ENCODE measurements around the gene BET1. TPM values are rescaled to one million over a fixed set of nuclear protein-coding genes. Genes with fewer than 3 reads are reported as not detected.

BET1 gene
- total and polyA plus RNA-seq, 12 donors = 18.6 to 91.3 (median 37.9) TPM

DNA sequence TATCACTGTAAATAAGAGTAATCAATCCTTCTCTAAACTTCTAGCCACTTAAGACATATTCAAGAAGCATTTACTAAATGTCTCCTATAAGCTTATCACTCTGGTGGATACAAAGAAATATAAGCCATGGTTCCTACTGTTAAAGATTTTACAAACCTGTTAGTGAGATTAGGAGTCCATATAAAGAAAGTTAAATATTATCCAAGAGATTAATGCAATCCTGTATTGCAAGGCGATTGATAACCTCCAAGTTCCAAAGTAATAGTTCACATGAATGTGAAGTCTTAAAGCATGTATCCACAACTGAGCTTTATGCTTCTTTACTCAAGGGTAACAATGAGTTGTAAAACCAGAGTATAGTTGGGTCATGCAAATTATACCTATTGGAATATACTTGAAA is 12.6 kb upstream of the BET1 start:
- no peaks in the 10 kb centered on the region for H3K9me3 ChIP-seq (replicated peaks in 1 of 3)
- intact Hi-C loops (cut with DNase I) = no loop called here
- TF ChIP-seq, protein P1, sequence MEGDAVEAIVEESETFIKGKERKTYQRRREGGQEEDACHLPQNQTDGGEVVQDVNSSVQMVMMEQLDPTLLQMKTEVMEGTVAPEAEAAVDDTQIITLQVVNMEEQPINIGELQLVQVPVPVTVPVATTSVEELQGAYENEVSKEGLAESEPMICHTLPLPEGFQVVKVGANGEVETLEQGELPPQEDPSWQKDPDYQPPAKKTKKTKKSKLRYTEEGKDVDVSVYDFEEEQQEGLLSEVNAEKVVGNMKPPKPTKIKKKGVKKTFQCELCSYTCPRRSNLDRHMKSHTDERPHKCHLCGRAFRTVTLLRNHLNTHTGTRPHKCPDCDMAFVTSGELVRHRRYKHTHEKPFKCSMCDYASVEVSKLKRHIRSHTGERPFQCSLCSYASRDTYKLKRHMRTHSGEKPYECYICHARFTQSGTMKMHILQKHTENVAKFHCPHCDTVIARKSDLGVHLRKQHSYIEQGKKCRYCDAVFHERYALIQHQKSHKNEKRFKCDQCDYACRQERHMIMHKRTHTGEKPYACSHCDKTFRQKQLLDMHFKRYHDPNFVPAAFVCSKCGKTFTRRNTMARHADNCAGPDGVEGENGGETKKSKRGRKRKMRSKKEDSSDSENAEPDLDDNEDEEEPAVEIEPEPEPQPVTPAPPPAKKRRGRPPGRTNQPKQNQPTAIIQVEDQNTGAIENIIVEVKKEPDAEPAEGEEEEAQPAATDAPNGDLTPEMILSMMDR (IDR thresholded peaks at IDR 0.05) = no peak
- TF ChIP-seq POLR2A (IDR thresholded peaks at IDR 0.05) = no peak
- no peaks in the 10 kb centered on the region for H3K36me3 ChIP-seq (replicated peaks in 1 of 2)
- H3K27me3 ChIP-seq = no peaks in the 10 kb centered on the region
- WGBS, 4 donors = 54 to 85% (median 66%) methylated on average over 1 of the region's 1 CpG
- no peak overlapping the region for H3K27ac ChIP-seq
- H3K4me1 ChIP-seq (replicated peaks in 1 of 2) = no peaks in the 10 kb centered on the region
- DNase-seq = no peak
- no peak overlapping the region for H3K4me3 ChIP-seq

DNA sequence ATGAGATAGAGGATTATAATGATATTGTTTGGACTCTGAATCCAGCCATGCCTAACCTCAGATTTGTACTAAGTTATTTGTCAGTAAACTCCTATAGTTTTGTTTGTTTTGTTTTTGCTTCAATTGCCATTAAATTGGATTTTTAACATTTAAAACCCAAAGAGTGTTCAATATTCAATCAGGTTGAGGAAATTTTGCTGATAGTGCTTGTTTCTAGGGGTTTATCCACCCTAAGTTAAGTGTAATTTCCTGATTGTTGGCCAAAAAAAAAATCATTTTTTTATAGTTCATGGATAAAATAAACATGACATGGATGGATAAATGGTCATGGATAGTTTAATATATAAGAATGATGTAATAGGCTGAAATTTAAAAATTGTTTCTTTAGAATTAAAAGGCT is 11.4 kb upstream of the BET1 start:
- intact Hi-C loops (cut with DNase I) = no loop called here
- DNase-seq = no peak

DNA sequence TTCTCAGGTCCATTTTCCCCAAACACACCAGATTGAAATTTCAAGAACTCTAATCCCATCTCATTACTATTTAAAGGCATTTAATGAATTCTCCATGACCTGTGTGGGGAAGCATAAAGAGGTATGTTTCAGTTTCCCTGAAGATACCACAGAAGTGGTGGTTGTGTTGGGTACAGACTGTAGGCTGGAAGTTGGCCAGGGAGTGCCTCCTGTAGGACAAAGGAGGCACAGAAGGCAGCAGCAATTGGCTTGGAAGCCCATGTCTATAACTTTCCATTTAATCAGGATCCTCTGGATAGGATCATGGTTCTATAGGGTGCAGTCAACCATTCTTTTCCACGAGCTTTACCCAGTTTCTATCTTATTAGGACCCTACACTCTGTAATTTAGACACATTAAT is 8.6 kb upstream of the BET1 start:
- intact Hi-C loops (cut with DNase I) = no loop called here
- 69 to 88% (median 71%) methylated on average over 1 of the region's 1 CpG for WGBS, 4 donors
- Histone ChIP-seq H3K9me3 (replicated peaks in 1 of 3) (no peaks in the 10 kb centered on the region), H3K27ac (no peak overlapping the region), H3K27me3 (no peaks in the 10 kb centered on the region), H3K4me1 (replicated peaks in 1 of 2) (no peaks in the 10 kb centered on the region), H3K36me3 (replicated peaks in 1 of 2) (no peaks in the 10 kb centered on the region), H3K4me3 (no peak overlapping the region)
- TF ChIP-seq POLR2A (IDR thresholded peaks at IDR 0.05) = no peak
- TF ChIP-seq, protein P1 (IDR thresholded peaks at IDR 0.05) = no peak
- DNase-seq = peak in 1 of 7 donors; percentile 2

More for the DNA sequence above, 11.4 kb upstream of the BET1 start:
- Histone ChIP-seq H3K27me3 (no peaks in the 10 kb centered on the region), H3K27ac (no peak overlapping the region), H3K4me1 (replicated peaks in 1 of 2) (no peaks in the 10 kb centered on the region), H3K36me3 (replicated peaks in 1 of 2) (no peaks in the 10 kb centered on the region), H3K4me3 (no peak overlapping the region), H3K9me3 (replicated peaks in 1 of 3) (no peaks in the 10 kb centered on the region)
- TF ChIP-seq, protein P1 (IDR thresholded peaks at IDR 0.05) = no peak
- TF ChIP-seq POLR2A (IDR thresholded peaks at IDR 0.05) = no peak

DNA sequence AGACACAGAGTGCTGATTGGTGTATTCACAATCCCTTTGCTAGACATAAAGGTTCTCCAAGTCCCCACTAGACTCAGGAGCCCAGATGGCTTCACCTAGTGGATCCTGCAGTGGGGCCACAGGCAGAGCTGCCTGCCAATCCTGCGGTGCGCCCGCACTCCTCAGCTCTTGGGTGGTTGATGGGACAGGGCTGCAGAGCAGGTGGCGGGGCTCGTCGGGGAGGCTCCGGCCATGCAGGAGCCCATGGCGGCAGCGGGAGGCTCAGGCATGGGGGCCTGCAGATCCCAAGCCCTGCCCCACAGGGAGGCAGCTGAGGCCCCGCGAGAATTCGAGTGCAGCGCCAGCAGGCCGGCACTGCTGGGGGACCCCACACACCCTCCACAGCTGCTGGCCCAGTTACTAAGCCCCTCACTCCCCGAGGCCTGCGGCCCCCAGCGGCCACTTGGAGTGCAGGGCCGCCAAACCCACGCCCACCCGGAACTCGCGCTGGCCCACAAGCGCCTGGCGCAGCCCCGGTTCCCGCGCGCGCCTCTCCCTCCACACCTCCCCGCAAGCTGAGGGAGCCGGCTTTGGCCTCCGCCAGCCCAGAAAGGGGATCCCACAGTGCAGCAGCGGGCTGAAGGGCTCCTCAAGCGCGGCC is 7.7 kb upstream of the BET1 start:
- no peak overlapping the region for H3K27ac ChIP-seq
- WGBS, 4 donors = 90 to 96% (median 93%) methylated on average over 20 to 35 of the region's 35 CpGs
- intact Hi-C loops (cut with DNase I) = no loop called here
- H3K9me3 ChIP-seq (replicated peaks in 1 of 3) = no peaks in the 10 kb centered on the region
- DNase-seq = no peak
- no peaks in the 10 kb centered on the region for H3K4me1 ChIP-seq (replicated peaks in 1 of 2)
- TF ChIP-seq POLR2A (IDR thresholded peaks at IDR 0.05) = no peak
- TF ChIP-seq, protein P1 (IDR thresholded peaks at IDR 0.05) = no peak
- H3K27me3 ChIP-seq = no peaks in the 10 kb centered on the region
- no peak overlapping the region for H3K4me3 ChIP-seq
- H3K36me3 ChIP-seq (replicated peaks in 1 of 2) = no peaks in the 10 kb centered on the region
